Testis (tissue), 2 donors: ENCODE data around the gene TACC2.

ENCODE experiments used
- POLR2A ChIP-seq: fragments of 450-650 bp; IDR thresholded peaks from one replicate; pipeline ENCODE4 v1.6.1; 2017; ENCODE audit warnings: antibody characterized with exemption, mild to moderate bottlenecking, moderate library complexity
- TF ChIP-seq, protein P1 (sequence below), 3 experiments: fragments of 450-650 bp in 2 of 3; fragments of 200-600 bp in 1 of 3; sonication (generic) in 1 of 3; IDR thresholded peaks; one replicate each; pipeline ENCODE4 v1.5.1; 2016 to 2019; ENCODE audit warnings: antibody characterized with exemption in 3 of 3, mild to moderate bottlenecking in 2 of 3, moderate library complexity in 1 of 3

- TF ChIP-seq, protein P1, sequence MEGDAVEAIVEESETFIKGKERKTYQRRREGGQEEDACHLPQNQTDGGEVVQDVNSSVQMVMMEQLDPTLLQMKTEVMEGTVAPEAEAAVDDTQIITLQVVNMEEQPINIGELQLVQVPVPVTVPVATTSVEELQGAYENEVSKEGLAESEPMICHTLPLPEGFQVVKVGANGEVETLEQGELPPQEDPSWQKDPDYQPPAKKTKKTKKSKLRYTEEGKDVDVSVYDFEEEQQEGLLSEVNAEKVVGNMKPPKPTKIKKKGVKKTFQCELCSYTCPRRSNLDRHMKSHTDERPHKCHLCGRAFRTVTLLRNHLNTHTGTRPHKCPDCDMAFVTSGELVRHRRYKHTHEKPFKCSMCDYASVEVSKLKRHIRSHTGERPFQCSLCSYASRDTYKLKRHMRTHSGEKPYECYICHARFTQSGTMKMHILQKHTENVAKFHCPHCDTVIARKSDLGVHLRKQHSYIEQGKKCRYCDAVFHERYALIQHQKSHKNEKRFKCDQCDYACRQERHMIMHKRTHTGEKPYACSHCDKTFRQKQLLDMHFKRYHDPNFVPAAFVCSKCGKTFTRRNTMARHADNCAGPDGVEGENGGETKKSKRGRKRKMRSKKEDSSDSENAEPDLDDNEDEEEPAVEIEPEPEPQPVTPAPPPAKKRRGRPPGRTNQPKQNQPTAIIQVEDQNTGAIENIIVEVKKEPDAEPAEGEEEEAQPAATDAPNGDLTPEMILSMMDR (IDR thresholded peaks at IDR 0.05): no peak
- TF ChIP-seq POLR2A: no peak
These were observed 309.2 kb downstream of the TACC2 start for GRCh38 chr10:122298206-122298597.
